ENCODE measurements around the gene LIFR. TPM values are rescaled to one million over a fixed set of nuclear protein-coding genes. Genes with fewer than 3 reads are reported as not detected.

The LIFR gene
- total RNA-seq, 1 donor from 2014 or later: 2.2 TPM

DNA sequence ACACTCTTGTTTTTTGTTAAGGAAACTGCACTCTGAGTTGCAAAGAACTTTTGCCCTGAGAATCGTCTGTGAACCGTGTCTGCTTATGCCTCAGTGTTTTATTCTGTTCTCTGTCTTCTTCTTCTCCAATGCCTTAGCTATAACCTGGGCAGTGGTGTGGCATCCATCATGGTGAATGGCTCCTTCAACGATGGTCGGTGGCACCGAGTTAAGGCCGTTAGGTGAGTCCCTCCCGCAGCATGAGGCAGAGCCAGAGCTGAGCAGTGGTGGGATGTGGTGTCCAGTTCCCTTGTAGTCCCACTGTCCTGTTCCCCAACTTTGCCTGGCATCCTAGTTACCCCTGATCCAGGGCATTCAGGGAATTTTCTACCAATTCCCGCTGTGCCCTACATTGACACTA is 98.3 kb downstream of the LIFR start:
- Mint-ChIP-seq H3K27ac (no peak overlapping the region), H3K27me3 (ENCODE audit: insufficient read depth, low read depth) (no peaks in the 10 kb centered on the region), H3K9me3 (no peaks in the 10 kb centered on the region), H3K4me1 (no peaks in the 10 kb centered on the region), H3K4me3 (no peak overlapping the region), H3K36me3 (no peaks in the 10 kb centered on the region)
- Histone ChIP-seq H3K9me3 (ENCODE audit: low read depth) (no peaks in the 10 kb centered on the region), H3K4me3 (no peak overlapping the region), H3K9ac (no peak overlapping the region), H3K4me2 (no peak overlapping the region), H3F3A (ENCODE audit: low read depth) (no peaks in the 10 kb centered on the region), H3K4me1 (no peaks in the 10 kb centered on the region), H3K27ac (no peak overlapping the region), H2AFZ (replicated peaks) (no peak overlapping the region), H3K27me3 (no peaks in the 10 kb centered on the region), H3K79me2 (ENCODE audit: low read depth) (no peaks in the 10 kb centered on the region), H4K20me1 (ENCODE audit: low read depth) (no peaks in the 10 kb centered on the region), H3K36me3 (no peaks in the 10 kb centered on the region)
- TF ChIP-seq EZH2 (IDR thresholded peaks at IDR 0.05) (no peak), EZH2phosphoT487 (IDR thresholded peaks at IDR 0.05) (no peak)
- TF ChIP-seq, protein P1, sequence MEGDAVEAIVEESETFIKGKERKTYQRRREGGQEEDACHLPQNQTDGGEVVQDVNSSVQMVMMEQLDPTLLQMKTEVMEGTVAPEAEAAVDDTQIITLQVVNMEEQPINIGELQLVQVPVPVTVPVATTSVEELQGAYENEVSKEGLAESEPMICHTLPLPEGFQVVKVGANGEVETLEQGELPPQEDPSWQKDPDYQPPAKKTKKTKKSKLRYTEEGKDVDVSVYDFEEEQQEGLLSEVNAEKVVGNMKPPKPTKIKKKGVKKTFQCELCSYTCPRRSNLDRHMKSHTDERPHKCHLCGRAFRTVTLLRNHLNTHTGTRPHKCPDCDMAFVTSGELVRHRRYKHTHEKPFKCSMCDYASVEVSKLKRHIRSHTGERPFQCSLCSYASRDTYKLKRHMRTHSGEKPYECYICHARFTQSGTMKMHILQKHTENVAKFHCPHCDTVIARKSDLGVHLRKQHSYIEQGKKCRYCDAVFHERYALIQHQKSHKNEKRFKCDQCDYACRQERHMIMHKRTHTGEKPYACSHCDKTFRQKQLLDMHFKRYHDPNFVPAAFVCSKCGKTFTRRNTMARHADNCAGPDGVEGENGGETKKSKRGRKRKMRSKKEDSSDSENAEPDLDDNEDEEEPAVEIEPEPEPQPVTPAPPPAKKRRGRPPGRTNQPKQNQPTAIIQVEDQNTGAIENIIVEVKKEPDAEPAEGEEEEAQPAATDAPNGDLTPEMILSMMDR (IDR thresholded peaks at IDR 0.05): no peak
- no peak for DNase-seq (ENCODE audit: low spot score)

DNA sequence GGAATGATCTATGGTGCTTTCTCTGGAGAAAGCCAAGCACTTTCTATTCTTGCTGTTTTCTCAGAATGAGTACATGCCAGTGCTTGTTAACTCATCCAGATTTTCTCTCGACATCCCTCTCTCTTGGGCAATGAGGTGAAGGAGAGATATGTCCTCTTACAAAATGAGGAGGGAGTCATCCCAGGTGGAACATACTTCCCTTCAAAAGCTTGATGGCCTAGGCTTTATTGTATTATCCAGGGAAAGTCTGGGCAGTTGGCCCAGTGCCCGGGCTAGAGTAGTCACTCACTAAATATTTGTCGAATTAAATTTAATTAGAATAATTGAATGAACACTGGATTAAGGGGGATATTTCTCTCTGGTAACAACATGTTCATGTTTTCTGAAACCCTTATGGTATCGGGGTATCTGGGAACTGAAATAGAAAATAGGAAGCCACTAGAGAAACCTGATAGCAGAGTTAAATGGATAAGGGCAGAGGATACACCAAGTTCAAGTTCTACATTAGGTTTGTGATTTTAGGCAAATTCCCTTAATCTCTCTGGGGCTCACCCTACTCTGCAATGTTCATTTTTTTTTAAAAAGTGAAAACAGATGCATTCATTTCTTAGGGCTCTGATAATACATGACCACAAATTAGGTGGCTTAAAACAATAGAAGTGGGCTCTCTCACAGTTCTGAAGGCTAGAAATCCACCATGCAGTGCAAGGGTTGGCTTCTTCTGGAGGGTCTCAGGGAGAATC is 99.6 kb downstream of the LIFR start:
- H3K27me3 ChIP-seq: no peaks in the 10 kb centered on the region
- no peaks in the 10 kb centered on the region for H3K9me3 Mint-ChIP-seq
- no peak overlapping the region for H3K4me3 ChIP-seq
- H3K4me2 ChIP-seq: no peak overlapping the region
- no peak overlapping the region for H3K4me3 Mint-ChIP-seq
- no peaks in the 10 kb centered on the region for H3K4me1 Mint-ChIP-seq
- H3K27me3 Mint-ChIP-seq (ENCODE audit: insufficient read depth, low read depth): no peaks in the 10 kb centered on the region
- TF ChIP-seq, protein P1 (IDR thresholded peaks at IDR 0.05): no peak
- no peak for TF ChIP-seq EZH2 (IDR thresholded peaks at IDR 0.05)
- no peak for TF ChIP-seq EZH2phosphoT487 (IDR thresholded peaks at IDR 0.05)
- no peak for DNase-seq (ENCODE audit: low spot score)
- H3K27ac ChIP-seq: no peak overlapping the region
- no peak overlapping the region for H3K9ac ChIP-seq
- H4K20me1 ChIP-seq (ENCODE audit: low read depth): no peaks in the 10 kb centered on the region
- H3K79me2 ChIP-seq (ENCODE audit: low read depth): no peaks in the 10 kb centered on the region
- no peaks in the 10 kb centered on the region for H3K36me3 ChIP-seq
- no peaks in the 10 kb centered on the region for H3K36me3 Mint-ChIP-seq
- no peak overlapping the region for H3K27ac Mint-ChIP-seq
- no peaks in the 10 kb centered on the region for H3F3A ChIP-seq (ENCODE audit: low read depth)
- peaks cover 5% of the 10 kb centered on the region for H3K4me1 ChIP-seq
- no peaks in the 10 kb centered on the region for H3K9me3 ChIP-seq (ENCODE audit: low read depth)
- H2AFZ ChIP-seq (replicated peaks): no peak overlapping the region

DNA sequence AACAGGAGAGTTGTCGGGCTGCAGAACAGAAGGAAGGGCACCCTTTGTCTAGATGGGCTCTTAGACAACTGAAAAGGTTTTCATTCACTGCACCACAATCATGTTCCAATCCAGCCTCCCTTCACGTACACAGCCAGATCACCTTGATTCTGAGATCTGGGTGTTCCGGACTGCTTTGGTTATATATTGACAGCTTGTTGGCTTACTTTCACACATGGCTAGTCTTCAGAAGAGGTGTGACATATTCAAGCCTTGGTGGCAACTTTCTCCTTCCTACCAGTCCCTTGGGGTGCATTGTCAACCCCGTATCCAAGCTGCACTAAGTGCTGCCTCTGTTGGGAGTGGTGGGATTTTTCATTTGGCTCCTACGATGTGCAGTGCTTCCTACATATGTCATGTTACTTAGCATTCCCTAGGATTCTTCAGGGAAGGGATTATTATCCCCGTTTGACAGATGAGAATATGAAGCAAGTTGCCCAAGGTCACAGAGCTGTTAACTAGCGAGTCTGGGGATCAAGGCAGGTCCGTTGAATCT is 100.6 kb downstream of the LIFR start:
- Histone ChIP-seq H3K4me1 (peaks cover 5% of the 10 kb centered on the region), H3K27ac (no peak overlapping the region), H4K20me1 (ENCODE audit: low read depth) (no peaks in the 10 kb centered on the region), H3K9ac (no peak overlapping the region), H3F3A (ENCODE audit: low read depth) (no peaks in the 10 kb centered on the region), H2AFZ (replicated peaks) (no peak overlapping the region), H3K4me3 (no peak overlapping the region), H3K9me3 (ENCODE audit: low read depth) (no peaks in the 10 kb centered on the region), H3K4me2 (no peak overlapping the region), H3K79me2 (ENCODE audit: low read depth) (no peaks in the 10 kb centered on the region), H3K36me3 (no peaks in the 10 kb centered on the region), H3K27me3 (no peaks in the 10 kb centered on the region)
- TF ChIP-seq EZH2 (IDR thresholded peaks at IDR 0.05): no peak
- no peak for TF ChIP-seq EZH2phosphoT487 (IDR thresholded peaks at IDR 0.05)
- TF ChIP-seq, protein P1 (IDR thresholded peaks at IDR 0.05): no peak
- Mint-ChIP-seq H3K36me3 (no peaks in the 10 kb centered on the region), H3K4me3 (no peak overlapping the region), H3K27ac (no peak overlapping the region), H3K27me3 (ENCODE audit: insufficient read depth, low read depth) (peaks cover 3% of the 10 kb centered on the region), H3K9me3 (no peaks in the 10 kb centered on the region), H3K4me1 (no peaks in the 10 kb centered on the region)
- DNase-seq (ENCODE audit: low spot score): no peak
